Kidney tubule cell (primary cell): ENCODE data around the gene RHOT2.

Source experiments
- DNase-seq: peaks from one replicate; pipeline ENCODE4 v3.0.0-alpha.2; 2018; ENCODE audit warnings: low spot score

RHOT2 gene

DNA sequence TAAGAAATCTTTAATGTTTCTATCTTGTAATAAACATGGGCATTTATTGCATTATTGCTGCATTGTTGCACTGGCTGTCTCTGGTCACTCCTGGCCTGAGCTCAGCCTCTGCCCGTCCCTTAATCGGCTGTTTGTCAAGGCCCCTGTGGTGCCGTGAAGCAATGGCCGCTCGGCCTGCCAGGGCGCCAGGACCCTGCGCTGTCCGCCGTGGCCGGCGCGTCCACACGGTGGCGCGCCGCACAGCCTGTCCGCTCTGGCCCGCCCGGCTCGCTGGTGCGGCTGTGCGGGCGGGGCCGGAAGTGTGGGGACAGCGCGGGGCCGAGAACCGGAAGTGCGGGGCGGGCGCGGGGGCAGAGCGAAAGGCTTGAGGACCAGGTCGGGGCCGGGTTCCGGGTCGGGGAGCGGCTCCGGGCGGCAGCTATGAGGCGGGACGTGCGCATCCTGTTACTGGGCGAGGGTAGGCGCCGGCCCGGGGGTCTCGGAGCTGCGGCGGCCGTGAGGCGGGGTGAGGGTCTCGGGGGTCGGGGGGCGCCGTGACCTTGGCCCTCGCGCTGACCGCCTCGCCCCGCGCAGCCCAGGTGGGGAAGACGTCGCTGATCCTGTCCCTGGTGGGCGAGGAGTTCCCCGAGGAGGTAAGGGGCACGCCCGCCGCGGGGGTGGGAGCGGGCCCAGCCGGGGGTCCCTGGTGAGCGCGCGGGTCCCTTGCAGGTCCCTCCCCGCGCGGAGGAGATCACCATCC lies at the start of gene RHOT2:
RHOT2 (plus strand) TSS at position 353 of the 739 bp plus-strand sequence; CDS start at position 421, 68 bp downstream.
- peak; percentile 93 for DNase-seq

DNA sequence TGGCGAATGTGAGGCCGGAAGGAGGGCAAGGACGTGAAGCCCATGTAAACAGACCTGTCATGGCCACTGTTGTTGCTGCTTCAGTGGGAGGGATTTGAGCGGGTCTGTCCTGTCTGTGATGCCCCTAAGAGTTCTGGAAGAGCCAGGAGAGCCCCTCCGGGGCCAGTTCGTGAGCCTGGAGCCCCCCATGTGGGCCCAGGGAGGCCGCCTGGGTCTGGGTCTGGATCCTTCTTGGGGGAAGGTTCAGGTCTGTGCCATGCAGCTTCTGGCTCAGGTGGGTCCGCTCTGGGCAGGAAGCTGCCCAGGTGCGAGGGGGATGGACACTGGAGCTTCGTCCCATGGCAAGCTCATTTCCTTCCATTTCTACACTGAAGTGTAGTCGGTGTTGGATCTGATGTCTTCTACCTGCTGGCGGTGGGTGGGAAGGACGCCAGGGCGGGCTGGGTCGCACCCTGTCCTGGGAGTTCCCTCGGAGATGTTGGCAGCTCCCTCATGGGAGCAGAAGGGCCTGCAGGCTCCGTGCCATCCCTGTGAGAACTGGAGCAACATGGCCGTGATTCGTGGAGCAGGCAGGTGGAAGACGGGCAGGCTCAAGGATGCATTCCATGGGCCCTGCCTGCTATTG lies 48.3 kb upstream of the RHOT2 start:
- DNase-seq = no peak

DNA sequence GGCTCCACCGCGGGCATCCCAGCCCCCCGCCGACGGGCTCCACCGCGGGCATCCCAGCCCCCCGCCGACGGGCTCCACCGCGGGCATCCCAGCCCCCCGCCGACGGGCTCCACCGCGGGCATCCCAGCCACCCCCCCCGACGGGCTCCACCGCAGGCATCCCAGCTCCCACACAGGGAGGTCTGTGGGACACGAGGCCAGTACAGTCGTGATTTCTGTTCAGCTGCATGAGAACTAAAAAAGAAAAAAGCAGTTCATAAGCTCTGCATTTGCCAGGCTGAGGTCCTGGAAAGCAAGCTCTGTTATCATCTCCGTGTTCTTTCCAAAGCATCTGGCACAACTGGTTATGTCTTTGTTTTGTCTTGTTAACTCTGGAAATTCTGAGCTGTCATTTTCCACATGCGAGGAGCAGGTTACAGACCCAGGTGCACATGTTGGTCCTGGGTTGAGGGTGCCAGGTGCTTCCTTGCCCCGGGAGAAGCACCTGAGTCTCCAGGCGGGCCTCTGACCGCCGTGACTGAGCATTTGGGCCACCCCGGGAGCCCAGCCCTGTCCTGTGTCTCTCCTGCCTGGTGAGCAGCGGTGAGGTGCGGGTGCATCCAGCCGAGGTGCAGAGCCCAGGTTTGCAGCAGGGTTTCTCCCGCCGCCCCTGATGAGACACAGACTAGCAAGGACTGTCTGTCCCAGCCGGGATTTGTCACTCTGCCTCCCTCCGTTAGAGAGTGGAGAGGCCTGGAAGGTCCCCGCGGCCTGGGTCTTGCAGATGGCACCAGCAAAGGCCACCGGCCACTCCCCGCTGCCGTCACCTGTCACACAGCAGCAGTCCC lies 47.0 kb upstream of the RHOT2 start:
- DNase-seq = no peak

DNA sequence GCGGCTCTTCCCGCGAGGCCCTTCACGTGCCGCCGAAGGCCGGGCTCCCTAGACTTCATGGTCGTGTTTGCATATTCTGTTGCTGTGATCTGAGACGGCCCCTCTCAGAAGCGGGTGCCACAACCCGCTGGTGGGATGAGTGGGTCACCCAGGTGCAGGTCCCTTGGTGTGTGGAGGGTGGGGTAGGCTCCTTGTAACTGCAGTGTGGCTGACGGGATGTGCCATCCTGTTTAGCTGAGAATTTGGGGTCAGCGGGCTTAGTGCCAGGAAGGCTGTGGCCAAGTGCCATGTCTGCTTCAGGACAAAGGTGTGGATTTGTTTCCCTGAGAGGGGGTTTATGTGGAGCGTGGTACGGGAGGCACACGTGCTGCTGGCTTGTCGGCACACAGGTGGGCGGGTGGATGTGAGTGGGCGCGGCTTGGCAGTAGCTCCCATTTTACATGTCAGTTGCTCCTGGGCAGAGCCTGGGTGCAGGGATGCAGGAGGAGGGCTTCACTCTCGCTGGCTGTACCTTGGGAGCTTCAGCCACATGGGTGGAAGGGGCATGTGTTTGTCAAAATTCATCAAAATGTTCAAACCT lies 46.3 kb upstream of the RHOT2 start:
- no peak for DNase-seq

DNA sequence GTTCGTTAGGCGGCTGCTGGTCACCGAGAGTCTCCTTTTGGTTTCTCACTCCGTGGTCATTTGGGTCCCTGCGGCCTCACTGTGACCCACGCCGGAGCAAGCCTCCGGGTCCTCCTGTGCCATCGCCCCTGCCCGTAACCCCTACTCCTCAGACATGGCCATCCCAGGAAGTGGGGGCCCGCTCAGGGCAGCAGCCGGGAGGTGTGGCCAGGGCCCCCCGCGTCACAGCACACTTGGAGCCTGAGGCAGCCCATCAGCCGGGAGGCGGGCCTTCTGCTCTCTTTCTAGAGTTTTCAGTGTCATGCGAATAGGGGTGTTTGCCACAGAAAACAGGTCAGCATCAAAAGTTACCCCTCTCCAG lies 45.0 kb upstream of the RHOT2 start:
- DNase-seq = no peak

DNA sequence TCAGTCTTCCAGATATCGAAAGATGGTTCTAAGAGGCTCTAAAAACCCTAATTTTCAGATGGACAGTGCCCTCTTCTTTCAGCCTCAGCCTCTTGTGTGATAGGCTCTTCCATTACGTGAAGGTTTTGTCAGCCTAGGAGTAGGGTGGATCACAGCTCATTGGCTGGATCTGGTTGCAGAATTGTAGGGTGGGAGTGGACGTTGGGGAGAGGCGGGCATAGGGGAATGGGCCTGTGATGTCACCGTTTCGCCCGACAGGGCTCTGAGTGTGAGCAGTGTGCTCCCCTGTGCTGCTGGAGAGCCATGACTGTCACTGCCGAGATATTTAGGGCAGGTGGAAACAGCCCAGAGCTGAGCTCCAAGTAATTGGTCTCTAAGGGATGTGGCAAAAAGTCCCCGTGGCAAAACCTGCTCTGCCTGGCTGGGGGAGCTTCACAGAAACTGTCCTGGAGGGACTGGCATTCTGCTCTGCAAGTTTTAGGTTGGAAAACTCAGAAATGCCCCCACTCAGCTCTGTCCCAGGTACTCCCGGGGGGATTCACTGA lies 43.3 kb upstream of the RHOT2 start:
- no peak for DNase-seq

DNA sequence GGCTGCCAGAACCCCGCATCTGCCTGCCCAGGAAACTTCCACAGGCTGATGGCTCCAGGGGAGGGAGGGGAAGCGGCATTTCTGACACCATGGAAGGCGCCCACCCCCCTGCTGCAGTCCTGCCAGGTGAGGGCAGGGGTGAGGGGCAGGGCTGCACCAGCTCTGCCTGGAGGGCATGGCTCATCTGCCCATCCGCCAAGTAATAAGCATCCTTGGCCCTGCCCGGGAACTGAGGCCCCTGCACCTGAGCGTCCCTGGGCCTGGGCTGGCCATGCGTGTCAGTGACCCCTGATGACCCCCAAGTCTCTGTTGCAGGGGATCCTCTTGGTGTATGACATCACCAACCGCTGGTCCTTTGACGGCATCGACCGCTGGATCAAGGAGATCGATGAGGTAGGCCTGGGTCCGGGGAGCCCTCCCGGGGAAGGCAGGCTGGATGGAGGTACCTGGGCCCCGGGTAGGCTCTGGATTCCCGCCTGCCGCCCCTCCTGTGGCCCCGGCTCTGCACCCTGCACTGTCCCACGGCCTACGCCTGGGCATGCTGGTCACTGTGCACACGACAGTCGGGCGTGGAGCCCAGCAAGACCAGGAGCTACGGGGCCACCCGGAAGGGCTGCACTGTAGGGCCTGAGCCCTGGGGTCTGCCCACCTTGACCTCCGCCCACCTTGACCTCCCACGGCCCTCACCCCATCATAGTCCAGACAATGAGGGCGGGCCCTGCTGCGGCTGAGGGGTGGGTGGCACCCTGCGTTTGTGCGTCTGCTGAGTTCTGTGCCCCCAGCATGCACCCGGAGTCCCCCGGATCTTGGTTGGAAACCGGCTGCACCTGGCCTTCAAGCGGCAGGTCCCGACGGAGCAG lies 42.6 kb upstream of the RHOT2 start:
- DNase-seq = no peak

DNA sequence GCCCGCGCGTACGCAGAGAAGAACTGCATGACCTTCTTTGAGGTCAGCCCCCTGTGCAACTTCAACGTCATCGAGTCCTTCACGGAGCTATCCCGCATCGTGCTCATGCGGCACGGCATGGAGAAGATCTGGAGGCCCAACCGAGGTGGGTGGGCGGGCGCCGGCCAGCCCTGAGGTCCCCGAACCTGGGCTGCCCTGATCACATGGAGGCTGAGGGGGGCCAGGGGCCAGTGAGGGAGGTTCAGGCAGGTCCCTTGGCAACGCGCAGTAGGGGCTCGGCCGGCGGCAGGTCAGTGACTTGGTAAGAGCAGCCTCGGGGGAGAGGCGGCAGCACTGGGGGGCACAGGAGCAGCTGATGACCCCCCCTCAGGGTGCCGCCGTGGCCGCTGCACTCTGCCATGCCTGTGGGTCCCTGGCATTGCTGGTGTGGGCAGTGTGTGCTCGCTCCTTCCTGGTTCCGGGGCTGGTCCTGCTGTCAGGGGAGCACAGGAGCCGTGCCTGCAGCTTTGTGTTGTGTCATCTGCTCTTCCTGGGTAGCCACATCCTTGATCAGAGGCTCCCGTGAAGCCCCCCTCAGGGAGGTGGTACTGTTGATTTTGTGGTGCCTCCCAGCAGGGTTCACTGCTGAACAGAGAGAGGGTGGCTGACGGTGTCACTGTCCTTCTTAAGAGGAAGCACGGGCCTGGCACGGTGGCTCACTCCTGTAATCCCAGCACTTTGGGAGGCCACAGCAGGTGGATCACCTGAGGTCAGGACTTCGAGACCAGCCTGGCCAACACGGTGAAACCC lies 41.8 kb upstream of the RHOT2 start:
- no peak for DNase-seq

DNA sequence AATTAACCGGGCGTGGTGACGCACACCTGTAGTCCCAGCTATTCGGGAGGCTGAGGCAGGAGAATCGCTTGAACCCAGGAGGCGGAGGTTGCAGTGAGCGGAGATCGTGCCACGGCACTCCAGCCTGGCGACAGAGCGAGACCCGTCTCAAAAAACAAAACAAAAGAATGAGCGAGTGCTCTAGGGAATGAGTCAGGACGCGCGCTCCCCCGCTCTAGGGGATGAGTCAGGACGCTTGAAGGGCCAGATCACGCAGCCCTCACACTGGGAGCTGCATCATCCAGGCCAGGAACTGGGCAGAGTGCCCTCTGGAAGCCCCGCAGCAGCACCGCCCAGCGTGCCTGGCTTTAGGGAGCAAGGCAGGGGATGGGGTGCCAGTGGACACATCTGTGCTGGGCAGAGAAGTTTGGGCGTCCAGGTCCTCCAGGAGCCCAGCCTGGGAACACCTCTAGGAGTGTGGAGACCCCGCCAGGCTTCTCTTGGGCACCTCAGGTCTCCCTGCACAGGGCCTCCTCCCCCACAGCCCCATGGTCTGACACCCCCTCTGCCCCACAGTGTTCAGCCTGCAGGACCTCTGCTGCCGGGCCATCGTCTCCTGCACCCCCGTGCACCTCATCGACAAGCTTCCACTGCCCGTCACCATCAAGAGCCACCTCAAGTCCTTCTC lies 41.0 kb upstream of the RHOT2 start:
- DNase-seq = peak; percentile 93

DNA sequence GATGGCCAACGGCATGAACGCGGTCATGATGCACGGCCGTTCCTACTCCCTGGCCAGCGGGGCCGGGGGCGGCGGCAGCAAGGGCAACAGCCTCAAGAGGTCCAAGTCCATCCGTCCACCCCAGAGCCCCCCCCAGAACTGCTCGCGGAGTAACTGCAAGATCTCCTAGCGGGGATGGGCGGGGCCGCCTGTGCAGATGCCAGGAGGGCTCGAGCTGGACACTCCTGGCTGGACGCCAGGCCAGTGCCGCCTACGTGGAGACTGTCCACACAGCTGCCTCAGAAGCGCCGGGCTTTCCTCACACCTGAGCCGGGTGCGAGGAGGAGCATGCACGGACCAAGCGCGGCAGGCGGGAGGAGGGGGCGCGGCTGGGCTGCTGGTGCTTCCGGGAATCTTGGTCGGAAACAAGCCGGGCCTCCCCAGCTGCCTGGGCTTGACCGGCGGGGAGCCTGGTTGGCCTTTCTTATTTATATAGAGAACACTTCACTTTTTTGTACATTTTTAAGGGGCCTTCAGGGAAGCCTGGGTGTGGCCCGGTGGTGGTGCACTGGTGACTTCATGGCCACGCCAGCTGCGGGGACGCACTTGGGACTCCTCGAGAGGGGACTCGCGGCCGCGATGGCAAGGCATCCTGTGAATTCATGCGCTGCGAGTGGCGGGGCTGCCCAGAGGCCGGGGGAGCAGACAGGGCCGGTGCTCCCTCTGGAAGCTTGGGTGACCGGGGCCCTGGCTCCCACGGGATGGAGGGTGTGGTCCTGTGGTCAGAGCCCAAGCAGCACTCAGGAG lies 40.3 kb upstream of the RHOT2 start:
- DNase-seq = peak; percentile 75

DNA sequence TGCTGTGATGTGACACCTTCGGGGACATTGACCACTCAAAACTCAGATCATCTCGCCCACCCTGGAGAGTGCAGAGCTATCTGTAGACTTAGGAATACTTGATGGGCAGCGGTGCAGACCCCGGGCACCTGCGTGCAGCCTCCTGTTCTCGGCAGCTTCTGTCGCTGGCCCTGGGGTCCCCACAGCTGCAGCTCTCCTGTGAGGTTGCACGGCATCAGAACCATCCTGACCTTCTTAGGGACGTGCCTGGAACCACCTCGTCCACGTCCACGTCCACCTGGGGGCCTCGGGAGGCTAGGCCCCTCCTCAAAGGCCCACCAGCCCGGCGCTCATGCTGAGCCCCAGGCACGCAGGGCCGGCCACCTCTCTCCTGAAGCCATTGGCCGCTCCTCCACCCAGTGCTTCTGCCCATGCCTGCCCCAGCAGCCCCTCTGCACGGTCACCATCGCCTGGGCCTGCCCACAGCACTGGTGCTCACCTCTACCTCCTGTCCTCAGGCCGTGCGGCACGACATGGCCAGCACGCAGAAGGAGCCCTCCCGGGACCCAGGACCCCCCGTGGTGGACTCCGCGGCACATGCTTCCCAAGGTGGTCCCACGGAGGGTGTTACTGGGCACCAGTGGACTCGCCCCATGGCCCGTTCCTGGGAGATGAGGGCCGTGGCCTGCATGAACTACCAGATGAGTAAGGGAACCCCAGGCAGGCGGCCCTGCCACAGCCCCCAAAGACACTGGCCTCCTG lies 39.4 kb upstream of the RHOT2 start:
- DNase-seq = no peak

DNA sequence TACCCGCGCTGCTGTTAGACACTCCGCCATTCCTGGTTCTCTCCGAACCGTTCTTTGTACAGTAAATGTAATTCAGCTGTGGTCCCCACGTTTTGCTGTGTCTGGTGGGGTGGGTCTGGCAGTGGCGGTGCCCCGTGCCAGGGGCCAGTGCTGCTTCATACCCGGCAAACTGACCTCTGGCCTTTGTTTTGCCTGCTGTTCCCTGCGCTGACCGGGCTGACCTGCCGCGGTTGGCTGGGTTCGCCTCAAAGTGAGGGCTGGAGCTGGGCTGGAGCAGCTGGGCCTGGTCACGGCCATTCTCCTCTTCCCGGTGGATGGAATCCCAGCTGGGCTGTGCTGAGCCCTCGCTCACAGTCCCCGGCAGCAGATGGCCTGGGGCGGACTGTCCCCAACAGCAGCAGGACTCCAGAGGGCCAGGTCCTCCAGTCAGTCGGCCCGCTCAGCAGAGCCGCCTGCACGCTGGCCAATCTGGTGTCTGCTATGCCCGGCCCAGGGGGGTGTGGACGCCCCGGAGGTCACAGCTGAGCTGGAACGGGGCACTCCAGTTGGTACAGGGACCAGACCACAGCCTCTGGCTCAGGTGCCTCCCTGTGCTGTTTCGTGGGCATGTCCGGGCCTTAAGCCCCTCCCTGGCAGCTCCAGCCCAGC lies 38.6 kb upstream of the RHOT2 start:
- DNase-seq = no peak

DNA sequence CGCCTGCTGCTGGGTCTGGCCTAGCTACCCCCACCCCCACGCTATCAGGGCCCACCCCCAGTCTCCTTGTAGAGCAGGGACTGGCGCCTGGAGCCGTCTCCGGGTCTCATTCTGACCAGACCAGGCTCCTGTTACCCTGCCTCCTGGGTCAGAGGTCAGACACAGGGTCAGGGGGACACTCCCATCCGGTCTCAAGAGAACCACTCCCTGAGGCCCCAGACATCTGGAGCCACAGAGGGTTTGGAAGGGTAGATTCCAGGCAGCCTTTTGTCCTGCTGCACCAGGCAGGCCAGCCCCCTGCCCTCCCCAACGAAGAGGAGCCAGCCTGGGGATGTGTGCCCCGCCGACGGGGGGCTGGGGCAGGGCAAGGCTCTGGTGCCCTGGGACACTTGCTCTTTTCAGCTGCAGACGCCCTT lies 38.1 kb upstream of the RHOT2 start:
- no peak for DNase-seq

DNA sequence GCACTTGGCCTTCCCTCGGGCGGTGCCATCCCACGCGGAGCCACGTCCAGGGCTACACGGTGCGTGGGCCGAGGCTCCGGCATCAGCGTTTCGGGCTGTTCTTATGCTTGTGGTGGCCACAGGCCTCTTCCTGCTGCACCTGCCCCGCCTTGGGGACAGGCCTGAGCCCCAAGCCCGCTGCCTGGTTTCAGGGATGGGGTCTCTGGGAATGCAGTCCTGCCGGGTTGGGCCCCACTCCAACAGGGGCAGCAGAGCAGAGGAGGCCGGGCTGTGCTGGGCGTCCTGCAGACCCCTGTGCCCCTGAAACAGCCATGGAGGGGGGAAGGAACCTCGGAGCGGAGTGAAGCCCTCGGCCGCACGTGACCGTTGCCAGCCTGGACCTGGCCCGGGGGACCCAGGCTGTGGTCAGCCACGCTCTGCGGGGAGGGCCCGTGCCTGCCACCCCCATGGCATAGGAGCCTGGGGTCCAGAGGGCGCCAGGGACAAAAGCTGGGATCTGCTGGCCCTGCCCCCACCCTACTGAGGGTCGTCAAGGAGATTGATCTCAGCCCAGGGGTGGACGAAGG lies 37.6 kb upstream of the RHOT2 start:
- no peak for DNase-seq

DNA sequence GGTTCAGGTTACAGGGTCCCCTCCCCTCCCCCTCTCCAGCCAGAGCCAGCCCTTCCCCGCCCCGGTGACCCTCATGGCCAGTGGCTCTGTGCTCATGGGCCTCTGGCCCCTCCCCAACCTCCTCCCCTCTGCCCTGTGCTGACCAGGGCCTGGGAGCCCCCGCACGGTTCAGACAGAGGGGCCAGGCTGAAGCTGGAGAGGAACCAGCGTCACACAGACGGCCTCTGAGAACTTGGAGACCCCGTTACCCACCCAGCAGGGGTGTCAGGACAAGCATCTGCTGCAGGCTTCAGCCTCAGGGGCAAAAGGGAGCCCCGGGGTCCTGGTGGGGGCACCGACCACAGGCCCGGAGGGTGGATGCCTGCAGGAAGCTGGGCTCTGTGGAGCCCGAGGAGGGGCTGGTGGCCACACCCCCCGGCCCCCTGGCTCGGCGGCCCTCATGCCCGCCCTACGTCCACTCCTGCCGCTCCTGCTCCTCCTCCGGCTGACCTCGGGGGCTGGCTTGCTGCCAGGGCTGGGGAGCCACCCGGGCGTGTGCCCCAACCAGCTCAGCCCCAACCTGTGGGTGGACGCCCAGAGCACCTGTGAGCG lies 37.0 kb upstream of the RHOT2 start, which contains the start of gene WFIKKN1:
WFIKKN1 (plus strand) TSS at position 171 of the 591 bp plus-strand sequence; CDS start at position 440, 269 bp downstream.
- DNase-seq = peak; percentile 41

DNA sequence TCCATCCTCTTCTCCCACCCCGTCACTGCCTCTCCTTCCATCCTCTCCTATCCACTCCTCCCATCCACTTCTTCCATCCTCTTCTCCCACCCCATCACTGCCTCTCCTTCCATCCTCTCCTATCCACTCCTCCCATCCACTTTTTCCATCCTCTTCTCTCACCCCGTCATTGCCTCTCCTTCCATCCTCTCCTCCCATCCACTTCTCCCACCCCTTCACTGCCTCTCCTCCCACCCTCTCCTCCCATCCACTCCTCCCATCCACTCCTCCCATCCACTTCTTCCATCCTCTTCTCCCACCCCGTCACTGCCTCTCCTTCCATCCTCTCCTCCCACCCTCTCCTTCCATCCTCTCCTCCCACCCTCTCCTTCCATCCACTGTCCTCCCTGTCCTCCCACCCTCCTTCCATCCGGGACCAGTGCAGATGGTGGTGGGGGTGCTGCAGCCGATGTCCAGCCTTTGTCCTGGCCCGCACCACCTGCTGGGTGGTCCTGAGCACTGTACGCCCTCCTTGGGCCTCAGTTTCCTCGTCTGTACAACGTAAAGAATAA lies 36.0 kb upstream of the RHOT2 start:
- no peak for DNase-seq
